Neural cell (in vitro differentiated cells): Measurements from ENCODE around the gene CCL4L2.
"Not testable (repeated sequence)": the region's sequence is repeated elsewhere in the genome, so short reads cannot be mapped to it uniquely, and the experiment has no call there.

Experiments
- EP300 ChIP-seq: fragments of 450-650 bp; conservative IDR thresholded peaks from 2 replicates; pipeline ENCODE4 v1.6.1; 2014; ENCODE audit warnings: antibody characterized with exemption, mild to moderate bottlenecking, moderate library complexity; ENCODE audit not compliant: poor library complexity, severe bottlenecking
- EZH2 ChIP-seq: fragments of 200-600, 300-800 bp; shearing (Covaris generic), sonication (generic); IDR thresholded peaks from 2 replicates; pipeline ENCODE4 v1.6.1; 2014; ENCODE audit warnings: antibody characterized with exemption, low read length, borderline replicate concordance, mild to moderate bottlenecking; ENCODE audit not compliant: insufficient read depth, poor library complexity, severe bottlenecking
- POLR2AphosphoS5 ChIP-seq: IDR thresholded peaks from 2 replicates; pipeline ENCODE4 v1.6.1; 2012
- RAD21 ChIP-seq: fragments of 450-650 bp; conservative IDR thresholded peaks from 2 replicates; pipeline ENCODE4 v1.6.1; 2014; ENCODE audit warnings: antibody characterized with exemption, mild to moderate bottlenecking, moderate library complexity
- SMC3 ChIP-seq: fragments of 450-650 bp; conservative IDR thresholded peaks from 2 replicates; pipeline ENCODE4 v1.6.1; 2014; ENCODE audit warnings: antibody characterized with exemption, mild to moderate bottlenecking, moderate library complexity; ENCODE audit not compliant: poor library complexity
- TAF1 ChIP-seq: IDR thresholded peaks from 2 replicates; pipeline ENCODE4 v1.6.1; 2012; ENCODE audit warnings: low read depth
- TF ChIP-seq, protein P1 (sequence below): fragments of 450-650 bp; IDR thresholded peaks from 2 replicates; pipeline ENCODE4 v1.5.1; 2014; ENCODE audit warnings: antibody characterized with exemption, mild to moderate bottlenecking, moderate library complexity; ENCODE audit not compliant: poor library complexity, severe bottlenecking
- TF ChIP-seq, protein P2 (sequence below): IDR thresholded peaks from 2 replicates; pipeline ENCODE4 v1.6.1; 2012; ENCODE audit warnings: borderline replicate concordance

- TF ChIP-seq, protein P1, sequence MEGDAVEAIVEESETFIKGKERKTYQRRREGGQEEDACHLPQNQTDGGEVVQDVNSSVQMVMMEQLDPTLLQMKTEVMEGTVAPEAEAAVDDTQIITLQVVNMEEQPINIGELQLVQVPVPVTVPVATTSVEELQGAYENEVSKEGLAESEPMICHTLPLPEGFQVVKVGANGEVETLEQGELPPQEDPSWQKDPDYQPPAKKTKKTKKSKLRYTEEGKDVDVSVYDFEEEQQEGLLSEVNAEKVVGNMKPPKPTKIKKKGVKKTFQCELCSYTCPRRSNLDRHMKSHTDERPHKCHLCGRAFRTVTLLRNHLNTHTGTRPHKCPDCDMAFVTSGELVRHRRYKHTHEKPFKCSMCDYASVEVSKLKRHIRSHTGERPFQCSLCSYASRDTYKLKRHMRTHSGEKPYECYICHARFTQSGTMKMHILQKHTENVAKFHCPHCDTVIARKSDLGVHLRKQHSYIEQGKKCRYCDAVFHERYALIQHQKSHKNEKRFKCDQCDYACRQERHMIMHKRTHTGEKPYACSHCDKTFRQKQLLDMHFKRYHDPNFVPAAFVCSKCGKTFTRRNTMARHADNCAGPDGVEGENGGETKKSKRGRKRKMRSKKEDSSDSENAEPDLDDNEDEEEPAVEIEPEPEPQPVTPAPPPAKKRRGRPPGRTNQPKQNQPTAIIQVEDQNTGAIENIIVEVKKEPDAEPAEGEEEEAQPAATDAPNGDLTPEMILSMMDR: not testable (repeated sequence)
- not testable (repeated sequence) for TF ChIP-seq EZH2, EP300, RAD21, TAF1, POLR2AphosphoS5, SMC3
- TF ChIP-seq, protein P2, sequence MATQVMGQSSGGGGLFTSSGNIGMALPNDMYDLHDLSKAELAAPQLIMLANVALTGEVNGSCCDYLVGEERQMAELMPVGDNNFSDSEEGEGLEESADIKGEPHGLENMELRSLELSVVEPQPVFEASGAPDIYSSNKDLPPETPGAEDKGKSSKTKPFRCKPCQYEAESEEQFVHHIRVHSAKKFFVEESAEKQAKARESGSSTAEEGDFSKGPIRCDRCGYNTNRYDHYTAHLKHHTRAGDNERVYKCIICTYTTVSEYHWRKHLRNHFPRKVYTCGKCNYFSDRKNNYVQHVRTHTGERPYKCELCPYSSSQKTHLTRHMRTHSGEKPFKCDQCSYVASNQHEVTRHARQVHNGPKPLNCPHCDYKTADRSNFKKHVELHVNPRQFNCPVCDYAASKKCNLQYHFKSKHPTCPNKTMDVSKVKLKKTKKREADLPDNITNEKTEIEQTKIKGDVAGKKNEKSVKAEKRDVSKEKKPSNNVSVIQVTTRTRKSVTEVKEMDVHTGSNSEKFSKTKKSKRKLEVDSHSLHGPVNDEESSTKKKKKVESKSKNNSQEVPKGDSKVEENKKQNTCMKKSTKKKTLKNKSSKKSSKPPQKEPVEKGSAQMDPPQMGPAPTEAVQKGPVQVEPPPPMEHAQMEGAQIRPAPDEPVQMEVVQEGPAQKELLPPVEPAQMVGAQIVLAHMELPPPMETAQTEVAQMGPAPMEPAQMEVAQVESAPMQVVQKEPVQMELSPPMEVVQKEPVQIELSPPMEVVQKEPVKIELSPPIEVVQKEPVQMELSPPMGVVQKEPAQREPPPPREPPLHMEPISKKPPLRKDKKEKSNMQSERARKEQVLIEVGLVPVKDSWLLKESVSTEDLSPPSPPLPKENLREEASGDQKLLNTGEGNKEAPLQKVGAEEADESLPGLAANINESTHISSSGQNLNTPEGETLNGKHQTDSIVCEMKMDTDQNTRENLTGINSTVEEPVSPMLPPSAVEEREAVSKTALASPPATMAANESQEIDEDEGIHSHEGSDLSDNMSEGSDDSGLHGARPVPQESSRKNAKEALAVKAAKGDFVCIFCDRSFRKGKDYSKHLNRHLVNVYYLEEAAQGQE: not testable (repeated sequence)
These were observed 9.8 kb upstream of the CCL4L2 start for GRCh38 chr17:36201102-36201501.
